Measurements from ENCODE around the gene CNTN6. TPM values are rescaled to one million over a fixed set of nuclear protein-coding genes. Genes with fewer than 3 reads are reported as not detected.

Gene CNTN6
- total and polyA plus RNA-seq, 4 donors = 0.01 to 0.05 TPM; not detected in 2

DNA sequence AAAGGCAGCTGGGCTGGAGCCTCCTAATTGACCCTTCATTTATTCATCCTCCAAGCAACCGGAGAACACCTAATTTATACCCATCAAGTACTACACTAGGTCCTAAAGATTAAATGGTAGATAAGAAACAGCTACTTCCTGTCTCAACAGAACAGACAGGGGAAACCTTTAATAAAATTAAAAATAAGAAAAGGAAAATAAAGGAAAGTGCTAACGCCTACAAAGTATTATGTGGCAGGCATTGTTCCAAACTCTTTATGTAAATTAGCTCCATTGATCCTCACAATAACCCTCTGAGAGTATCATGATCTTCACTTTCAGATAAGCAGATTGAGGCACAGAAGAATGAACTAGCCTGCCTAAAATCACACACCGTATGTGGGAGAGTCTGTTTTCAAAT, 139.5 kb downstream of the CNTN6 start (continued):
- TF ChIP-seq, protein P1, sequence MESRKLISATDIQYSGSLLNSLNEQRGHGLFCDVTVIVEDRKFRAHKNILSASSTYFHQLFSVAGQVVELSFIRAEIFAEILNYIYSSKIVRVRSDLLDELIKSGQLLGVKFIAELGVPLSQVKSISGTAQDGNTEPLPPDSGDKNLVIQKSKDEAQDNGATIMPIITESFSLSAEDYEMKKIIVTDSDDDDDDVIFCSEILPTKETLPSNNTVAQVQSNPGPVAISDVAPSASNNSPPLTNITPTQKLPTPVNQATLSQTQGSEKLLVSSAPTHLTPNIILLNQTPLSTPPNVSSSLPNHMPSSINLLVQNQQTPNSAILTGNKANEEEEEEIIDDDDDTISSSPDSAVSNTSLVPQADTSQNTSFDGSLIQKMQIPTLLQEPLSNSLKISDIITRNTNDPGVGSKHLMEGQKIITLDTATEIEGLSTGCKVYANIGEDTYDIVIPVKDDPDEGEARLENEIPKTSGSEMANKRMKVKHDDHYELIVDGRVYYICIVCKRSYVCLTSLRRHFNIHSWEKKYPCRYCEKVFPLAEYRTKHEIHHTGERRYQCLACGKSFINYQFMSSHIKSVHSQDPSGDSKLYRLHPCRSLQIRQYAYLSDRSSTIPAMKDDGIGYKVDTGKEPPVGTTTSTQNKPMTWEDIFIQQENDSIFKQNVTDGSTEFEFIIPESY (IDR thresholded peaks at IDR 0.05) = no peak
- TF ChIP-seq EGR1 (IDR thresholded peaks at IDR 0.05; ENCODE audit: low read depth in 2 of 2) = no peak
- no peak for TF ChIP-seq NR2F2 (IDR thresholded peaks at IDR 0.05)
- no peak for TF ChIP-seq SP1 (IDR thresholded peaks at IDR 0.05)
- TF ChIP-seq JUND (IDR thresholded peaks at IDR 0.05) = no peak

DNA sequence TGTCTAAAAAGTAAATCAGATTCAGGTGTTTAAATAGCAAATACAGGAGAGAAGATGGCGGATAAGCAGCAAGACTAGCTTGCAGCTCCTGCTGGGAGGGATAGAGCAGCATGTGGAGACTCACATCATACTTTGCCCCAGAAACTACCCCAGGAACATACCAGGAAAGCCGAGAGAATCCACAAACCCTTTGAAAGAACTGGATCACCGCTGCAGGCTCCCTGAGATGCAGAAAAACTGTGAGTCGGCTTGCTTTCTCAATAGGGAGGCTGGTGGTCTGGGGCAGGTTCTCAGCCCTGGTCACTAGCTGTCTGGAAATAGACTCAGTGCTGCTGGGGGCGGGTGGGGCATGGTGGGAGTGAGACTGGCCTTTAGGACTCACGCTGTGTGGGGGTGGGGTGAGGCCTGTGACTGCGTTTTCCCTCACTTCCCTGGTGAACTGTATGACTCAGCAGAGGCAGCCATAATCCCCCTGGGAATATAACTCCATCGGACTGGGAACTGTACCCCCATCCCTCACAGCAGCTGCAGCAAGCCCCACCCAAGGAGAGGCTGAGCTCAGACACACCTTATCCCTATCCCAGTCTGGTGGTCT, 142.8 kb downstream of the CNTN6 start:
- Histone ChIP-seq H3K27ac (ENCODE audit: low read depth in 1 of 2, low read length in 2 of 2) (no peak overlapping the region), H3K4me1 (ENCODE audit: control insufficient read depth in 4 of 4, insufficient read depth in 4 of 4, low read length in 3 of 4) (no peaks in the 10 kb centered on the region), H3K9me3 (ENCODE audit: control insufficient read depth in 4 of 4, low read length in 3 of 4) (no peaks in the 10 kb centered on the region), H3K36me3 (ENCODE audit: control insufficient read depth in 4 of 4, insufficient read depth in 3 of 4, low read depth in 1 of 4, low read length in 3 of 4) (no peaks in the 10 kb centered on the region), H3K4me3 (ENCODE audit: low read depth in 1 of 3, low read length in 3 of 3) (no peak overlapping the region), H3K9ac (ENCODE audit: low read depth in 1 of 2, low read length in 2 of 2) (no peak overlapping the region), H3K27me3 (ENCODE audit: control insufficient read depth in 4 of 4, insufficient read depth in 4 of 4, low read length in 3 of 4) (no peaks in the 10 kb centered on the region)
- DNase-seq (ENCODE audit: low spot score) = no peak
- 72% methylated on average over 8 of the region's 8 CpGs for WGBS
- TF ChIP-seq GABPA (IDR thresholded peaks at IDR 0.05 in 1 of 2, conservative IDR thresholded peaks at IDR 0.05 in 1 of 2) (no peak), EGR1 (IDR thresholded peaks at IDR 0.05; ENCODE audit: low read depth in 2 of 2) (no peak), FOXA1 (IDR thresholded peaks at IDR 0.05) (no peak), TAF1 (conservative IDR thresholded peaks at IDR 0.05) (no peak), RAD21 (IDR thresholded peaks at IDR 0.05) (no peak), RXRA (IDR thresholded peaks at IDR 0.05) (no peak), SP1 (IDR thresholded peaks at IDR 0.05) (no peak), NR2F2 (IDR thresholded peaks at IDR 0.05) (no peak), HNF4G (IDR thresholded peaks at IDR 0.05) (no peak), JUND (IDR thresholded peaks at IDR 0.05) (no peak), REST (IDR thresholded peaks at IDR 0.05) (no peak), CTCF (IDR thresholded peaks at IDR 0.05; ENCODE audit: low read depth, low read length, missing input control) (no peak), HNF4A (conservative IDR thresholded peaks at IDR 0.05) (no peak)
- TF ChIP-seq, protein P2, sequence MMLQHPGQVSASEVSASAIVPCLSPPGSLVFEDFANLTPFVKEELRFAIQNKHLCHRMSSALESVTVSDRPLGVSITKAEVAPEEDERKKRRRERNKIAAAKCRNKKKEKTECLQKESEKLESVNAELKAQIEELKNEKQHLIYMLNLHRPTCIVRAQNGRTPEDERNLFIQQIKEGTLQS (IDR thresholded peaks at IDR 0.05) = no peak
- TF ChIP-seq, protein P3, sequence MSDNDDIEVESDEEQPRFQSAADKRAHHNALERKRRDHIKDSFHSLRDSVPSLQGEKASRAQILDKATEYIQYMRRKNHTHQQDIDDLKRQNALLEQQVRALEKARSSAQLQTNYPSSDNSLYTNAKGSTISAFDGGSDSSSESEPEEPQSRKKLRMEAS (IDR thresholded peaks at IDR 0.05) = no peak

Data from liver (tissue), 9 donors.